GM21717 (cell line): ENCODE data around the gene TMEM181.
A peak's percentile ranks its signal among the peaks of the same experiment; 100 is the strongest.
"Not testable (repeated sequence)": the region's sequence is repeated elsewhere in the genome, so short reads cannot be mapped to it uniquely, and the experiment has no call there.

Experiments used
- ATAC-seq: cut with Tn5 transposase; IDR thresholded peaks from one replicate; pipeline ENCODE4 v1.9.1; 2021; ENCODE audit warnings: mild to moderate bottlenecking, moderate library complexity; ENCODE audit not compliant: unreplicated experiment

The TMEM181 gene

DNA sequence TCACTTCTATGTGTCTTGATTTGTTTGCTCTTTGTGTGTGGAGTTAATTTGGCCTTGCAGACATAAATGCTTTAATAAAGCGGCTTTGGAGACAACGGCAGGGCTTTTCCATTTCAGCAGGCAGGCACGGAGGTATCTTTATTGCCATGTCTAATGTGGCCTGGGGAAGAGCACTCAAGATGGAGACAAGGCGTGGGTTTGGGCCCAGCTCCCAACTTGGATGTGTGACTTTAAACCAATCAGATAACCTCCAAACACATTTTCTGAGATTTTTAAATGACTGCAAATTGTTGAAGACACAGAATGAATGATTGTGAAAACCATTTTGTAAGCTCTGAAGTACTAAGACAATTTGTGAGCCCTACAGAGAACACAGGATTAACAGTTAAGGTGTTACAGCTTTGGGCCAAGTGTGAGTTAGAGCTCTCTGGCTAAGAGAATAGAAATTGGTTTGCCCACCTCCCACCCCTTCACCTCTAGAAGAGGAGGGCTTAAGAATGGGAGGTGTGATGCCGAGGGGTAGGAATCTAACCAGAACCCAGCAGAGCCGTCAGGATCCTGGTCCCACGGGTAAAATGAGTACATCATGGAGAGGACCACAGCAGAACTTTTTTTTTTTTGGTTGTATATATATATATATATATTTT, 75.7 kb downstream of the TMEM181 start:
- no peak for ATAC-seq

DNA sequence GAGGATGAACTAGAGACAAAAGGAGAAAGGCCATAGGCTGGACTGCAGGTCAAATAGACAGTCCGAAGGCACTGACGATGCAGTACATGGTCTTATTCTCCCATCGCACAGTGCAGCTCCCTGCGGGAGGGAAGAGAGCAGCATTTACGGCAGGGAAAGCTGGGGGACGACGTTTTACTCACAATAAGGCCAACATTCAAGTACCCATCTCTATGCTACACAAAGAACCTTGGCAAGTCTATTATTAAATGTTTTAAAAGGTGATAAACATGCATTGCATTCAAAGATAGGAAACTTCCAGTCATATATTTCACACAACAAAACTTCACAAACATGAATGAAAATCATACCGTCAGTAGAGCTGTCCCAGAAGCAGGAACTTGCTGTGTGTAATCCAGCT, 76.9 kb downstream of the TMEM181 start:
- no peak for ATAC-seq

GRCh38 chr6:158638324-158638854, 78.5 kb downstream of the TMEM181 start:
- no peak for ATAC-seq

GRCh38 chr6:158639056-158639455, 79.2 kb downstream of the TMEM181 start:
- no peak for ATAC-seq

- ATAC-seq, result no peak
These were observed 80.6 kb downstream of the TMEM181 start for GRCh38 chr6:158640519-158640918.

- no peak for ATAC-seq
These were observed 82.3 kb downstream of the TMEM181 start for GRCh38 chr6:158642097-158642601.

GRCh38 chr6:158643836-158644230, 83.9 kb downstream of the TMEM181 start:
- ATAC-seq, result no peak

- peak; percentile 54 for ATAC-seq
These were observed 84.6 kb downstream of the TMEM181 start, which contains the start of gene DYNLT1 for GRCh38 chr6:158644231-158645063. Gene DYNLT1, minus strand, starts transcription at chr6:158644743. Its CDS starts 35 bp downstream, at chr6:158644708.

- no peak for ATAC-seq
These were observed 85.5 kb downstream of the TMEM181 start for GRCh38 chr6:158645064-158646022.

- no peak for ATAC-seq
These were observed 86.4 kb downstream of the TMEM181 start for GRCh38 chr6:158646023-158646910.

- no peak for ATAC-seq
These were observed 87.6 kb downstream of the TMEM181 start for GRCh38 chr6:158647501-158647900.

- ATAC-seq, result peak; percentile 43
These were observed 88.8 kb downstream of the TMEM181 start for GRCh38 chr6:158648682-158649131.

DNA sequence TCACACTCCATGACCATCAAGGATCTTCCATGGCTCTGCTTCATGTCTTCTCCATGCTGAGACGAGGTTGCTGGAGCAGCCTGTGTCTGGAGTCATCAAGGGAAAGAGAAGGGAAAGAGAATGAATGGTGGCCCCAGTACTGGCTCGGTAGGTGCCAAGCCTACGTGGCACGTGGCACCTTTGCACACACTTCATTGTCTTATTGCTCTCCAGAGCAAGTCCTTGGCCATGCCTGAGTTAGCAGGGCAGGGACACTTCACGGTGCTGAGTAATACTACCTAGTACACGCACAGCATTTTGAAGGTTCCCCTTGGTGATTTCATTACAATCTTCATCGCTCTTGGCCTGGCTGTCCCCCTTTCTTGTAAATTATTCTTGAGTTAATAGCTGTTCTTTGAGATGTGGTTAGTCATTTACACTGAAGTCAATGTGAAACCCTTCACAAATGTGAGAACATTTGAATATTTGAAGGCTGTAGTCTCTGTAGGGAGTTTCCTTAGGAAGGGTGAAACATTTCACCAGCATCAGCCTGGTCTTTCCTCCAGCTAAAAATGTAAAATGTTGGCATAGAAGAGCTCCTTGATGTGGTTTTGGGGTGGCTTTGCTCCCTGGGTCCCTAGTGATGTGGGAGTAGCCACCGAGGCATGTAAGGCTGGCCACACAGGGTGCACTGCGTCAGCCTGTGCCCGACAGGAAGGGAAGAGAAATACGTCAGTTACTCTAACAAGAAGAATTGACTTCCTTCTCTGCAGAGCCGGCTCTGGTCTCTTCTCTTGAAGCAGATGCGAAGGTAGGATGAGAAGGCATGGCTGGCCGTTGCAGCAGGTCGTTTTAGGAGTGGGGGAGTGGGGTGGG, 89.6 kb downstream of the TMEM181 start, which contains the start of gene SYTL3:
Gene SYTL3 (plus strand): TSS at position 766 of the 855 bp plus-strand sequence. CDS start 13,215 bp downstream, outside the sequence.
- ATAC-seq, result peak; percentile 57

DNA sequence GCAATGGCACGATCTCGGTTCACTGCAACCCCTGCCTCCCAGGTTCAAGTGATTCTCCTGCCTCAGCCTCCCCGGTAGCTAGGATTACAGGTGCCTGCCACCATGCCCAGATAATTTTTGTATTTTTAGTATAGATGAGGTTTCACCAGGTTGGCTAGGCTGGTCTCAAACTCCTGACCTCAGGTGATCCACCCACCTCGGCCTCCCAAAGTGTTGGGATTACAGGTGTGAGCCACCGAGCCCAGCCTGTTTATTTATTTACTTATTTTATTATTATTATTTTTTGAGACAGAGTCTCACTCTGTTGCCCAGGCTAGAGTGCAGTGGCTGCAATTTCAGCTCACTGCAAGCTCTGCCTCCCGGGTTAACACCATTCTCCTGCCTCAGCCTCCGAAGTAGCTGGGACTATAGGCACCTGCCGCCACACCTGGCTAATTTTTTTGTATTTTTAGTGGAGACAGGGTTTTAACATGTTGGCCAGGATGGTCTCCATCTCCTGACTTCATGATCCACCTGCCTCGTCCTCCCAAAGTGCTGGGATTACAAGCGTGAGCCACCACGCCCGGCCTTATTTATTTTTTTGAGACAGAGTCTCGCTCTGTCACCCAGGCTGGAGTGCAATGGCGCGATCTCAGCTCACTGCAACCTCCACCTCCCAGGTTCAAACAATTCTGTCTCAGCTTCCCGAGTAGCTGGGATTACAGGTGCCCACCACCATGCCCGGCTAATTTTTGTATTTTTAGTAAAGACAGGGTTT, 92.3 kb downstream of the TMEM181 start:
- not testable (repeated sequence) for ATAC-seq

- no peak for ATAC-seq
These were observed 93.9 kb downstream of the TMEM181 start for GRCh38 chr6:158653577-158654354.

DNA sequence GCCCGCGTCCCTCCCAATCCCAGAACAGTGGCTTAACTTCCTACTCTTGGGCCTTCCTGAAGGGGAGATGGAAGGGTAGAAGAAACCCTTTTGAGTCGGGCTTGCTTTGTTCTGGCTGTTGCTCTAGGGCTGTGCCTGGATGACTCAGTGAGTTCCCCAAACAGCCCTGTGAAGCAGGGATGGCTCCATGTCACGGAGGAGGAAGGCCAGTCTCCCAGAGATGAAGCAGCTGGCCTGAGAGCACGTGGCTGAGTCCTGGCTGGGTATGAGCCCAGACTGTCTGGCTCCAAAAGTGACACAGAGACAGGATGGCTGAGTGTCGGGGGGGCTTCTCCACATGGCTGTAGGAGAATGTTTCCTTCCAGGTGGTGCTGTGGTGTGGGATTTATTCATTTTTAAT, 94.6 kb downstream of the TMEM181 start:
- no peak for ATAC-seq

- ATAC-seq, result no peak
These were observed 95.1 kb downstream of the TMEM181 start for GRCh38 chr6:158654960-158655489.
